ENCODE data around the gene RAET1G.
"Not testable (repeated sequence)": the region's sequence is repeated elsewhere in the genome, so short reads cannot be mapped to it uniquely, and the experiment has no call there.

The RAET1G gene

GRCh38 chr6:149897015-149897697 is 25.8 kb downstream of the RAET1G start:
- no peak for DNase-seq (ENCODE audit: low spot score)

- no peak for DNase-seq (ENCODE audit: low spot score)
These were observed 26.4 kb downstream of the RAET1G start for GRCh38 chr6:149896491-149896890.

- no peak for DNase-seq (ENCODE audit: low spot score)
These were observed 27.1 kb downstream of the RAET1G start for GRCh38 chr6:149895833-149896271.

- DNase-seq (ENCODE audit: low spot score): no peak
These were observed 27.8 kb downstream of the RAET1G start for GRCh38 chr6:149895048-149895590.

- DNase-seq (ENCODE audit: low spot score): not testable (repeated sequence)
These were observed 31.1 kb downstream of the RAET1G start for GRCh38 chr6:149891864-149892263.

- DNase-seq (ENCODE audit: low spot score): no peak
These were observed 31.7 kb downstream of the RAET1G start for GRCh38 chr6:149891259-149891658.

GRCh38 chr6:149890629-149891045 is 32.3 kb downstream of the RAET1G start:
- no peak for DNase-seq (ENCODE audit: low spot score)

GRCh38 chr6:149889326-149889725 is 33.6 kb downstream of the RAET1G start:
- no peak for DNase-seq (ENCODE audit: low spot score)

- no peak for DNase-seq (ENCODE audit: low spot score)
These were observed 34.3 kb downstream of the RAET1G start for GRCh38 chr6:149888659-149889058.

GRCh38 chr6:149888093-149888492 is 34.8 kb downstream of the RAET1G start:
- DNase-seq (ENCODE audit: low spot score): no peak

GRCh38 chr6:149887343-149887742 is 35.6 kb downstream of the RAET1G start:
- DNase-seq (ENCODE audit: low spot score): no peak

GRCh38 chr6:149885888-149886287 is 37.0 kb downstream of the RAET1G start:
- no peak for DNase-seq (ENCODE audit: low spot score)

- DNase-seq (ENCODE audit: low spot score): no peak
These were observed 38.3 kb downstream of the RAET1G start for GRCh38 chr6:149884617-149885016.

GRCh38 chr6:149884215-149884614 is 38.7 kb downstream of the RAET1G start:
- no peak for DNase-seq (ENCODE audit: low spot score)

GRCh38 chr6:149881860-149882259 is 41.1 kb downstream of the RAET1G start:
- no peak for DNase-seq (ENCODE audit: low spot score)

GRCh38 chr6:149881066-149881766 is 41.7 kb downstream of the RAET1G start:
- DNase-seq (ENCODE audit: low spot score): no peak

- DNase-seq (ENCODE audit: low spot score): no peak
These were observed 45.3 kb downstream of the RAET1G start for GRCh38 chr6:149877659-149878058.

GRCh38 chr6:149876241-149876933 is 46.5 kb downstream of the RAET1G start:
- no peak for DNase-seq (ENCODE audit: low spot score)

- no peak for DNase-seq (ENCODE audit: low spot score)
These were observed 50.7 kb downstream of the RAET1G start for GRCh38 chr6:149872233-149872632.

GRCh38 chr6:149871182-149871581 is 51.7 kb downstream of the RAET1G start:
- no peak for DNase-seq (ENCODE audit: low spot score)

GRCh38 chr6:149869275-149869892 is 53.5 kb downstream of the RAET1G start:
- no peak for DNase-seq (ENCODE audit: low spot score)
